ENCODE results near the gene HCN4.
"Not testable (repeated sequence)": the region's sequence is repeated elsewhere in the genome, so short reads cannot be mapped to it uniquely, and the experiment has no call there.

The HCN4 gene

GRCh38 chr15:73368301-73369136, at the start of gene HCN4:
TSS of gene HCN4 (minus strand) at chr15:73368958. CDS start at chr15:73368270, 688 bp downstream.
- no peak for DNase-seq (ENCODE audit: low read depth)

DNA sequence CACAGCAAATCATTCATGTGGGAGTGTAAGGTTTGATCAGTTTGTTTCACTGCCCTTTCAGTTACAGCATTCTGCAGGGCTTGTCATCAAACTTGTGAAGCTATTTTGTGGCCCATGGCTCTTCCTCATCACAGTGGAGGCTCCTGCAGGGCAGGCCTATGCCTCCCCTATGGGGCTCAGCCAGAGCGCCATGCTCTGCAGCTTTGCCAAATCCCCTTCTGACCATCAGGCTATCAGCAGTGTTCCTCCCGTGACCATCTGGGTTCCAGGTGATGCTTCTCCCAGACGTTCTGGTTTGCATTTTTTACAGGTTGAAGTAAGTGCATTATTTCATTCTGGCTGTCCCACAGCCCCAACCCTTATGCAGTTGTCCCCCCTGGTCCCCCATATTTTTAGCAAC, 46.1 kb upstream of the HCN4 start:
- DNase-seq (ENCODE audit: low read depth): no peak

DNA sequence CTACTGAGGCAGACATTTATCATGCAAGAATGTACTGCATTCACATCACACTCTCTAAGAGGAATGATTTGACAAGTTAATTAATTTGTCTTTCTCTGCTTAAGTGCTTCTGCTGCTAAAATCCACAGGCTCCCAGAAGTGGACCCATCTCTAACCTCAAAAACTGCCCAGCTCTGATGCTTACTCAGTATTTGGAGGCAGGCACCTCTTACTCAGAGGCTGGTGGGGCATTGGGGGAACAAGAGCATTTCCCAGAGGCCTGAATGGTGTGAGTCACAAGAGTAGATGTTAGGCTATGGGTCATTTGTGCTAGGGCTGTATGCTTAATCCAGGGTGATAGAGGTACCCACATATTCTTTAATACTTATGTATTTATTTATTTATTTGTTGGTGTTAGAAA, 34.4 kb upstream of the HCN4 start:
- DNase-seq (ENCODE audit: low read depth): no peak

DNA sequence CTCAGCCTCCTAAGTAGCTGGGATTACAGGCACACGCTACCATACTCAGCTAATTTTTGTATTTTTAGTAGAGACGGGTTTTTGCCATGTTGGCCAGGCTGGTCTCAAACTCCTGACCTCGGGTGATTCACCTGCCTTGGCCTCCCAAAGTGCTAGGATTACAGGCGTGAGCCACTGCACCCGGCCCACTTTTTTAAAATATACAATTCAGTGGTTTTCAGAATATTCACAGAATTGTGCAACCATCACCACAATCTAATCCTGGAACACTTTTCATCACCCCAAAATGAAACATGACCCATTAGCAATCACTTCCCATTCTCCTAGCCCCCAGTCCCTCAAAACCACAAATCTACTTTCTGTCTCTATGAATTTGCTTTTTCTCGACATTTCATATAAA, 31.5 kb upstream of the HCN4 start:
- DNase-seq (ENCODE audit: low read depth): not testable (repeated sequence)

- DNase-seq (ENCODE audit: low read depth): no peak
Measured at GRCh38 chr15:73398861-73399260, 30.1 kb upstream of the HCN4 start.

DNA sequence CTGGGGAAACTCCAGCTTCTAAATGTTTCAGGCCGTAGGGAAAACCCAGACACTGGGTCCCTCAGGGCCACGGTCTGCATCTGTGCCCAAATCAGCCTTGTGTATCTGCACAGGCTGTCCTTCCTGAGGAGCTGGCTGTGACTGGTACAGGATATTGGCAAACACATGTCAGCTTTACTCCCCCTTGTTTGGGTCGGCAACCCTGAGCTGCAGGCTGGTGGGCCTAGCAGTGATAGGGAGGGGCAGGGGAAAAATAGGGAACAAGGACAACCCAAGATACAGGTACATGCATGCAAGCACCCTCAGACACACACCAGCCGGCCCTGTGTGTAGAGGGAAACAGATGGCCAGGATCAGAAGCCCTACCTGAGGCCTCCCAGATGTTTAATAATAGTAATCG, 28.7 kb upstream of the HCN4 start:
- no peak for DNase-seq (ENCODE audit: low read depth)

DNA sequence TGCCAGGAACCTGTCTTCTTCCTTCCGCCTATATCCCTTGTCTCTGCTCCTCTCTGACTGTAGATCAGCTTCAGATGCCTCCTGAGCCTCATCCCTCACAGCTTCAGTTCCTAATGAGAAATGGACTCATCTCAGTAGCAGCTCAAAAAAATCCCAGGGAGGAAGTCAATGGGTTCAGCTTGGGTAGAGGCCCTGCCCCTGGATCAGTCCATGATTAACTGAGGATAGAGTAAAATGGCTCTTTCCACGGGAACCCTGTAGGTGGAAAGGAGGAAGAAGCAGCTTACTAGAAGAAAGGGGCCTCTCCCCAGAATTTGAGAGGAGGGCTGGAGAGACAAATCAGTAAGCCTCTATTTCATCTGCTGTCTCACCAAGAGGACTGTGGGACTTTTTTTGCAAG, 26.9 kb upstream of the HCN4 start:
- DNase-seq (ENCODE audit: low read depth): no peak

- DNase-seq (ENCODE audit: low read depth): no peak
Measured at GRCh38 chr15:73394782-73395181, 26.0 kb upstream of the HCN4 start.

DNA sequence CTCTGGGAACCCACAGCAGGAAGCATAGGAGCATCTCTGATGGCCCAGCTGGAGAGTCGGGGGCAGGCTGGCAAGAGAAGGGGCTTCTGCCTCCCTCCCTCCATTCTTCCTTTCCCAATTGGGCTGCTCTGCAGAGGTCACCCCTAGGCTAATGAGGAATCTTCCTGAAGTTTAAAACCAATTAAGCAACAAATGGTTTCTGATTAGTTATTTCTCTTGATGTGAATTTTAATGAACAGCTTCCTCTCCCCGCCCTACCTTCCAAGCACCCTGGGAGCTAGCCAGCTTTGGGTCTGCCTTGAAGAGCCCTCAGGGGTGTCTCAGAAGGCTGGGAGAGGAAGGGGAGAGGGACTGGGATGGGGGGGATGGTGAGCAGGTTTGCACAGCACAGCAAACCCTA, 24.6 kb upstream of the HCN4 start:
- no peak for DNase-seq (ENCODE audit: low read depth)

- no peak for DNase-seq (ENCODE audit: low read depth)
Measured at GRCh38 chr15:73392025-73392424, 23.3 kb upstream of the HCN4 start.

GRCh38 chr15:73391128-73391872, 22.5 kb upstream of the HCN4 start:
- DNase-seq (ENCODE audit: low read depth): no peak

DNA sequence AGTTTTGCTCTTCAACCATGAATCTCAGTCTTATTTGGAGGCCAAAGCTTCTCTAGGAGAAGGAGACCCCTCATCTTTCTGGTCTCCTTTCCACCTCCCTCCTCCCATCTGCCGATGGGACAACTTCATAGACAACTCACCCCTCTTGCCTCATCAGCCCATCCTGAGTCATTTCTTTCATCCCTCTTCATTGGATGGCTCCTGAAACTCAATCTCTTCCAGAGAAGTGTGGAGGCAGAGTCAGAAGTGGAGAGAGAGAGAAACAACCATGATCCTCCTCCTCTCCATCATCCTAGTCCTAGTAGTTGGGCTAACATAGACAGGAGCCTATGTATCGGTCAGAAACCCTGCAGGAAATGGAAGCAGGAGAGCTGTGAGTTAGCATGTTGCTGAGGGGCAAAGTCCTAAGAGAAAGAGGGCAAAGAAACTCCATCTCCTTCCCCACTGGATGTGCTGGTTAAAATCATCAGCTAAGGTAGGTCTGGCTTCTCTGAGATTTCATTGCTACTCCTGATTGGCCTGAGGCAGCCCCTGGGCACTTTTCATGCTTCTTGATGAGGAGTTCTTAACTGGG, 21.3 kb upstream of the HCN4 start:
- no peak for DNase-seq (ENCODE audit: low read depth)

DNA sequence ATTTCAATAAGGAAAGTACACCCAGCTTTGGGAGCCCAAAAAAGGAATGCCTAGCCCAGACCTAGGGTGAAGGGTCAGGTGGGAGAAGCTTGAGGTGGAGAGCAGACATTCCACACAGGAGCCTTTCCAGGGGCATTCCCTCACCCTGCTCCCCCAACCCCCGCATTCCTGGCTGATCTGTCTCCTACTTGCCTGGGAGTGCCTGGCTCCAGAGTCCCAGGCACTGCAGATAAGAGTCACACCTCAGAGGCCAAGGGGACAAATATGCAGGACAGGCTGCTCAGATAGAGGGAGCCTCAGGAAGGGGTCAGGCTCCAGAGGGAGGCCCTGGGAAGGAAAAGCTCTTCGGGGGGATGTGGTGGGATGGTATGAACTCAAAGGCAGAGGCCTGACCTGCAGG, 20.8 kb upstream of the HCN4 start:
- DNase-seq (ENCODE audit: low read depth): no peak

DNA sequence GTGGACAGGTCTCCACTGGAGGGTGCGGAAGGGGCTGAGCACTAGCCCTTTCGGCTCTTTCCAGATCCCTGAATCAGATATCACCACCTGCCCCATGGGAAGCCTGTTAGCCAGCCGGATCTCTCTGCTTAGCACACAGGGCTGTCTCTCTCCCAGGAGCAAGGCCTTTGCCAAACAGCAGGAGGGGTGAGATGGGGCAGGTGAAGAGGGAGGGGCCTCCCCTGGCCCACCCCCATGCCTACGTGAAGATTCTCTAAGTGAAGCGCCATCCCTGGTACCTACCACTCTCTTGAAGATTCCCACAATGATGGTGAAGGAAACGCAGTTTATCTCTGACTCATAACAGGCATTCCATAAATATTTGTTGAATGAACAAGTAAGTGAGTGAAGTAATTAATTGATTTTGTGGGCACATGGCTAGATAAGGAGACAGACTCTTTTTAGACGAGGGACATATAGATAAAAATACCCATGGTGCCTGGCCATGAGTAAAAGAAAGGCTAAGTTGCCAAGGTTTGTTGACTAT, 19.6 kb upstream of the HCN4 start:
- peak; percentile 66 for DNase-seq (ENCODE audit: low read depth)

DNA sequence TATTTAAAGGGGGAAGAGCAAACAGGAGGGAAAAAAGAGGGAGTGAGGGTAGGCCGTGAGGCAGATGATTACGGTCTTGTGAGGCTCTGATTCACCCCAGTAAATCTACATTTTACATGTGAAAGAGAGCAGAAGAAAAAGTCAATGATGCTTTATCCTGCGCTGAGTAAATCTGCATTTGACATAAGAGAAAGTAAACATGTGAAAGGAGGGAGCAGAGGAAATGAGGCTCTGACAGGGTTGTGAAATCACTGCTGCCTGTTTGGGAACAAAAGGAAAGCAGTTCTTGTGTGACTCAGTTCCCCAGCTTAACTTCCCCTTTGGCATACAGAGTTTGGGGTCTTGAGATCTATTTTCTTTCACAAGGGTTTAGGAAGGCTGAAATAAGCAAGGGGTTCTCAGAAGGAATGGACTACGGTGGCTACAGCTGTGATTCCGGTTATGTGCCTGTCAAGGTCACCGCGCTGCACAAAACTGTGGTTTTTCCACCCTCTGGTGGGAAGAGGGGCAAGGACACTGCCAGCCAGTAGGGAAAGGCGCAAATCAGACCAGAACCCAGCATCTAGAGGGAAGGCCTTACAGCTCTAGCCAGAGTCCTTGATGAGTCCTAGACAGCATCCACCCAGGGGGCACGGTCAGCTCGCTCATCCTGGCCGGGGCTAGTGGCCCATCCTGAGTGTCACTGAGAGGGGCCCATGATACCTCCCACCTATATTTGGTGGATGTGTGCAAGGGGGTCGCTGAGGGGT, 18.9 kb upstream of the HCN4 start:
- DNase-seq (ENCODE audit: low read depth): peak; percentile 25

DNA sequence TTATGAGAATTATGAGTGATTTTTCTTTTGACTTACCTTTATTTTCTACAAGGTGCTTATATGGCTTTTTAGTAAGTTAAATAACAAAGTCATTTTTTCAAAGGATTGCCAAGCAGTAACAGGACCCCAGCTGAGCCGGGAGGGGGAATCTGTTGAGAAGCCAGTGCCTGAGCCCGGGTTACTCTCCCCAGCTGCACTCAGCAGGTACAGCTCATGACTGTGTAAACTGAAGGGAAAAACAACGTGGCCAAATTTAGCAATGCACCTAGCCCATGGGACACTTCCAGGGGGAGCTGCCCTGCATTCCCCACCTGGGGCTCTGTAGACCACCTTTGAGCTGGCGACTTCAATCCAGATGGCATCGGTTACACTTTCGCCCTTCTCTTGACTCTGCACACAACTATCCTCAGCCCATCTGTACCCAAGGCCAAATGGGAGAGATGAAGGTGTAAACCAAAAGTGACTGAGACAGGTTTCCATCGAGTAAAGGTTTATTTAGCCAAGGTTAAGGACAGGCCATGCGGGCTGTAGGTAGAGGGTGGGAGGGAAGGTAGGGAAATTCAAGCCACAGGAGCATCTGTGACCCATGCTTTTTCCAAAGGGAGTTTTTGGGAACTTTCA, 18.2 kb upstream of the HCN4 start:
- no peak for DNase-seq (ENCODE audit: low read depth)

- DNase-seq (ENCODE audit: low read depth): no peak
Measured at GRCh38 chr15:73386238-73386637, 17.5 kb upstream of the HCN4 start.

DNA sequence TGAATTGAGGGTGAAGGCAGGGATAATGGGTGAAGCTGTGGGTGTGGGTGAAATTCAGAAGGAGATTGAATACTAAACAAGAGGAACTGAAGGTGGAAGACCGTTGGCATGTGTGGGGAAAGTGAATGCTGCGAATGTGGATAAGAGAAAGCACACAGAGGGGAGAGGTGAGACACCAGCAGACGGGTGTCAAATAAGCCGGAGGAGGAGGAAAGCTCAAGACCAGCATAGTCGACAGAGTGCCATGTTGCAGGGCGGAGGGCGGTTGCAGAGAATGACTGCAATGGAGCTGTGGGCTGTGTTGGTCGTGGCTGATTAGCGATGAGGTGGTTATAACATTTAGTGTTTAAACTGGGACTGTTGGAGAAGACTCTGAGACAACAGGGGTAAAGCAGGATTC, 16.4 kb upstream of the HCN4 start:
- no peak for DNase-seq (ENCODE audit: low read depth)

DNA sequence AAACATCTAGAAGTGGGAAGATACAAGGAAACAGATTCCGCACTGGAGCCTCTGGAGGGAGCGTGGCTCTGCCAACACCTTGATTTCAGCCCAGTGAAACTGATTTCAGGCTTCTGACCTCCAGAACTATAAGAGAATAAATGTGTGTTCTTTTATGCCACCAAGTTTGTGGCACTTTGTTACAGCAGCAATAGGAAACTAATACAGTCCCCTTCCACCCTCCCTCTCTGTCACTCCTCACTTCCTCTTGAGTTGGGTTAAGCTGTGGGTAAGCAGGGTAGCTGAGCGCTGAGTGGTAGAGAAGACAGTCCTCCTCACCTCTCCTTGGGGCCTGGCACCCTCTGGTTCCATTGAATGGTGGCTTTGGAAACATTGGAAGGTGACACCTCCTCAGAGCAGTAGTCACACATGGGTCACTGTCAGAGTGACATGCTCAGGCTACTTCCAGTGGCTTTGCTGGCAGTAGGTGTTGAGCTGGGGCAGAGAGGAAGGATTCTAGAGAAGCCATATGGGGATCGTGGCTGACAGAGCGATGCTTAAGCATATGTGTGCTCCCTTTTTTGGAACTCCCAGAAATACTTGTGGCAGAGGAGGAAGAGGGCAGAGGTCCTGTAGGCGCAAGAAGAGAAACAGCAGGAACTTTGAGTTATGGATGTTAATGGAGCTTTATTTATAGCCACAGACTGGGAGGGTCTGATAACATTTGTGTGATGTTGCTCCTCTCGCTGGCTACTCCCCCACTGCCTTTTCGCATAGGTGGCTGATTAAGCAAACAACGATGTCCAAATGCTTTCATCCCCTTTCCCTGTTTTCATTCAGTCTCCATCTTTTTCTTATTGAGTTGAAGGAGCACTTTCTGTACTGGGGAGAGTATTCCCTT, 14.8 kb upstream of the HCN4 start:
- DNase-seq (ENCODE audit: low read depth): no peak

GRCh38 chr15:73382115-73382514, 13.4 kb upstream of the HCN4 start:
- DNase-seq (ENCODE audit: low read depth): no peak

- no peak for DNase-seq (ENCODE audit: low read depth)
Measured at GRCh38 chr15:73380661-73381060, 11.9 kb upstream of the HCN4 start.
